Astrocyte of the spinal cord (primary cell): ENCODE measurements around the gene RNF114.
A peak's percentile ranks its signal among the peaks of the same experiment; 100 is the strongest.
"Not testable (repeated sequence)": the region's sequence is repeated elsewhere in the genome, so short reads cannot be mapped to it uniquely, and the experiment has no call there.

Source experiments
- DNase-seq: peaks from one replicate; pipeline ENCODE4 v3.0.0; 2011; ENCODE audit warnings: low read depth, low spot score
- H3K4me3 ChIP-seq: 2 replicates; pipeline ENCODE4 v1.5.1; 2011; ENCODE audit warnings: low read depth, mild to moderate bottlenecking, low read length, moderate library complexity
- in situ Hi-C: cut with HindIII; loops from 2 replicates; pipeline ENCODE4 v1.10.0; 2017; ENCODE audit warnings: low sequenced_read_pairs
- TF ChIP-seq, protein P1 (sequence below): IDR thresholded peaks from 2 replicates; pipeline ENCODE4 v1.5.1; 2012; ENCODE audit warnings: low read depth, mild to moderate bottlenecking, low read length, inconsistent platforms

The RNF114 gene

DNA sequence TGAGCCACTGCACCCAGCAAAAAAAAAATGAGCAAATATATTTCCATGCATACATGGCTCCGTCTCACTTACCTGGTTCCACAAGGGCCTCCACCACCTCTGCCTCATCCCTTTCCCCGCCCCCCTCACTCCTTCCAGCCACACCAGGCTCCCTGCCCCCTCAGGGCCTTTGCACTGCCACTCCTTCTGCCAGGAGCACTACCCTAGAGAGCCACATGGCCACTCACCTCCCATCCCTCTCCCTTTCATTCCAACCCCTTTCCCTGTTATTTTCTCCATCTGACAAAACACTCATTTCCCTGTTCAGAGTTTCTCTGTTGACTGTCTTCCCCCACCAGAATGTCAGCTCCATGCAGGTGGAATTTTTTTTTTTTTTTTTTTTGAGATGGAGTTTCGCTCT lies 59.4 kb downstream of the RNF114 start:
- TF ChIP-seq, protein P1, sequence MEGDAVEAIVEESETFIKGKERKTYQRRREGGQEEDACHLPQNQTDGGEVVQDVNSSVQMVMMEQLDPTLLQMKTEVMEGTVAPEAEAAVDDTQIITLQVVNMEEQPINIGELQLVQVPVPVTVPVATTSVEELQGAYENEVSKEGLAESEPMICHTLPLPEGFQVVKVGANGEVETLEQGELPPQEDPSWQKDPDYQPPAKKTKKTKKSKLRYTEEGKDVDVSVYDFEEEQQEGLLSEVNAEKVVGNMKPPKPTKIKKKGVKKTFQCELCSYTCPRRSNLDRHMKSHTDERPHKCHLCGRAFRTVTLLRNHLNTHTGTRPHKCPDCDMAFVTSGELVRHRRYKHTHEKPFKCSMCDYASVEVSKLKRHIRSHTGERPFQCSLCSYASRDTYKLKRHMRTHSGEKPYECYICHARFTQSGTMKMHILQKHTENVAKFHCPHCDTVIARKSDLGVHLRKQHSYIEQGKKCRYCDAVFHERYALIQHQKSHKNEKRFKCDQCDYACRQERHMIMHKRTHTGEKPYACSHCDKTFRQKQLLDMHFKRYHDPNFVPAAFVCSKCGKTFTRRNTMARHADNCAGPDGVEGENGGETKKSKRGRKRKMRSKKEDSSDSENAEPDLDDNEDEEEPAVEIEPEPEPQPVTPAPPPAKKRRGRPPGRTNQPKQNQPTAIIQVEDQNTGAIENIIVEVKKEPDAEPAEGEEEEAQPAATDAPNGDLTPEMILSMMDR, result no peak
- in situ Hi-C loops, result no loop called here
- DNase-seq, result no peak
- no peak overlapping the region for H3K4me3 ChIP-seq

DNA sequence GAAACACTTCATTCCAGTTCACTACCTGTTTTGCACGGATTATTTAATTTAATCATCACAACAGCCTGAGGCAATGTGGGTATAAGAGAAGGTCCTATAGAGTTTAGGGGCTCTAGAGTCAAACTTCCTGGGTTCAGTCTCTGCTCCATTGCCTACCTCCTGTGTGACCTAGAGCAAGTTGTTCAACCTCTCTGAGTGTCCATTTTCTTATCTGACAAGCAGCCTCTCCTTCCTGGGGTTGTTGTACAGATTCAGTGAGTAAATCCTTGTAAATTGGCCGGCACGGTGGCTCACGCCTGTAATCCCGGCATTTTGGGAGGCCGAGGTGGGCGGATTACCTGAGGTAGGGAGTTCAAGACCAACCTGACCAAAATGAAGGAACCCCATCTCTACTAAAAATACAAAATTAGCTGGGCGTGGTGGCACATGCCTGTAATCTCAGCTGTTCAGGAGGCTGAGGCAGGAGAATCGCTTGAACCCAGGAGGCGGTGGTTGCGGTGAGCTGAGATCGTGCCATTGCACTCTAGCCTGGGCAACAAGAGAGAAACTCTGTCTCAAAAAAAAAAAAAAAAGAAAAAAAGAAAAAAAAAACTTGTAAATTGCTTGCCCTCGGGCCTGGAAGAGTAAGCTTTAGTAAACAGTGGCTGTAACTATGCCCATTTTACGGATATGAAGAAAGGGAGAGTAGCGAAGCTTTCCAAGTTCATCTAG lies 62.4 kb downstream of the RNF114 start:
- DNase-seq, H3K4me3 ChIP-seq, in situ Hi-C loops: not testable (repeated sequence)

DNA sequence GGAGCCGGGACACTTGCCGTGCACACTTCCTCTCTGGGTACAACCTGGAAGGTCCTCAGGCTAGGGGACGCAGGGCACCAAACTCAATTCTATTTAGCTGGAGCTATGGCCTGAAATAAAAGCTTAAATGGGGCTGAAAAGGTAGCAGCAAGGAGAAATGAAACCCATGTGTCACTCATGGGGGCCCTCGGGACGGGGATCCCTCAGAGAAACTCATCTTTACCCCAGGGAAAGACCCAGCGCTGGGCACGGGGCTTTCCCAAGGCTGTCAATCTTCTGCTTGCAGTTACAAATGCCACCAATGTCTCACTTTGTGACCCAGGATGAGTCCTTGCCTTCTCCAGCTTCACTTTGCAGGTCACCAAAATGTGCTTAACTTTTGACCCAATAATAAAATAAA lies 63.1 kb downstream of the RNF114 start:
- H3K4me3 ChIP-seq, result no peak overlapping the region
- no peak for DNase-seq
- in situ Hi-C loops, result no loop called here
- TF ChIP-seq, protein P1, result no peak

DNA sequence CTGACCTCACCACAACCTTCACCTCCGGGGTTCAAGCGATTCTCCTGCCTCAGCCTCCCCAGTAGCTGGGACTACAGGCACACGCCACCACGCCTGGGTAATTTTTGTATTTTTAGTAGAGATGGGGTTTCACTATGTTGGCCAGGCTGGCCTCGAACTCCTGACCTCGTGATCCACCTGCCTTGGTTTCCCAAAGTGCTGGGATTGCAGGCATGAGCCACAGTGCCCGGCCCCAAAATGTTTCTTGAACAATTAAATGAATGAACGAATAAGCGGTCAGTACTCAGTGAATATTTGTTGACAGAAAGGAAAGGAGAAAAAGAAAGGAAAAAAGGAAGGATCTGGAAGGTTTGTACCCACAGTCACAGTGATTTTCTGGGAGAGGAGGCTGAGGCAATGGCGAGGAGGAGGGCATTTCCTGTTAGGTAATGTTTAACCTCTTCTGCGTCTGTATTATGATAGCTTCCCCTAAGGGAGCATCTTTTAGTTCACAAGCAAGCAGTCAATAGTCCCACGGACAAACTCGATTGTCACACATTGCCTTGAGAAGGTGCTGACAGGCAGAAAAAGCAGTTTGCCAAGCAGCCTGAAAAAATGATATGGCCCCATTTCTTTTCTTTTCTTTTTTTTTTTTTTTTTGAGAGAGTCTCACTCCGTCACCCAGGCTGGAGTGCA lies 64.5 kb downstream of the RNF114 start:
- H3K4me3 ChIP-seq, in situ Hi-C loops, DNase-seq: not testable (repeated sequence)

DNA sequence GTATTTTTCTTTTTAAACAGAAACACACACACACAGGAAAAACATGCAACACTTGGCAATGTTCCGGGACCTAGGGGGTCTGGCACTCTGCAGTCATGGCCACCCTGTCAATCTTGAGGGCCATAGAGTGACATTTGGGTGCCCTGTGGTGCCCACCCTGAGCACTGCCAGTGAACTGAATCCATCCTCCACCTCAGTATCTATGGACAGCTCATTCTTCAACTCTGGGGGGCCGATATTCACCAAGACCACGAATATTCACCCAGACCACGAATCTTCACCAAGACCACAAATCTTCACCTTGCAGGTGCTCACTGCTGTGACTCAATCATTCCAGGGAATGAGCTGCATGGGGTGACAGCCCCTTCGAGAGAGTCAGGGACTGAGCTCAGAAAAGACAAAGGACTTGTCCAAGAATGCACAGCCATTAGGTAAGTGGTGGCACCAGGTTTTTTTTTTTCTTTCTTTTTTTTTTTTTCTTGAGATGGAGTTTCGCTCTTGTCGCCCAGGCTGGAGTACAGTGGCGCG lies 65.7 kb downstream of the RNF114 start:
- TF ChIP-seq, protein P1, result no peak
- in situ Hi-C loops, result no loop called here
- DNase-seq, result no peak
- H3K4me3 ChIP-seq, result no peak overlapping the region

DNA sequence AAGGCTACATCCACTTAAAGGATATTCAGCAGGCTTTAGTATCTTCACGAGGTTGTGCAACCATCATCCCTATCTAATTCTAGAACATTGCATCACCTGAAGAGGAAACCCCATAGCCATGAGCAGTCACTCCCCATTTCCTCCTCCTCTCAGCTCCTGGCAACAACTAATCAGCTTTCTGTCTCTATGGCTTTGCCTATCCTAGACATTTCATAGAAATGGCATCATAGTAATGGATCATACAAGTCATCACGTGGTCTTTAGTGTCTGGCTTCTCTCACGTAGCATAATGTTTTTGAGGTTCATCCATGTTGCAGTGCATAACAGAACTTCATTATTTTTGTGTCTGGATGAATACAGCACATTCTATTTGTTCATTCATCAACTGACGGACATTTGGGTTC lies 67.1 kb downstream of the RNF114 start:
- peak; percentile 69 for DNase-seq
- in situ Hi-C loops, result no loop called here
- TF ChIP-seq, protein P1, result no peak
- H3K4me3 ChIP-seq, result no peak overlapping the region
